ENCODE data around the gene MAN2A2. TPM values are rescaled to one million over a fixed set of nuclear protein-coding genes. Genes with fewer than 3 reads are reported as not detected.
A peak's percentile ranks its signal among the peaks of the same experiment; 100 is the strongest.

The MAN2A2 gene
- total and polyA plus RNA-seq, 9 of the 15 experiments (the other 6 are each of a cell fraction or from before 2014, with no cell fraction given): 7.3 to 151 (median 43.4) TPM

DNA sequence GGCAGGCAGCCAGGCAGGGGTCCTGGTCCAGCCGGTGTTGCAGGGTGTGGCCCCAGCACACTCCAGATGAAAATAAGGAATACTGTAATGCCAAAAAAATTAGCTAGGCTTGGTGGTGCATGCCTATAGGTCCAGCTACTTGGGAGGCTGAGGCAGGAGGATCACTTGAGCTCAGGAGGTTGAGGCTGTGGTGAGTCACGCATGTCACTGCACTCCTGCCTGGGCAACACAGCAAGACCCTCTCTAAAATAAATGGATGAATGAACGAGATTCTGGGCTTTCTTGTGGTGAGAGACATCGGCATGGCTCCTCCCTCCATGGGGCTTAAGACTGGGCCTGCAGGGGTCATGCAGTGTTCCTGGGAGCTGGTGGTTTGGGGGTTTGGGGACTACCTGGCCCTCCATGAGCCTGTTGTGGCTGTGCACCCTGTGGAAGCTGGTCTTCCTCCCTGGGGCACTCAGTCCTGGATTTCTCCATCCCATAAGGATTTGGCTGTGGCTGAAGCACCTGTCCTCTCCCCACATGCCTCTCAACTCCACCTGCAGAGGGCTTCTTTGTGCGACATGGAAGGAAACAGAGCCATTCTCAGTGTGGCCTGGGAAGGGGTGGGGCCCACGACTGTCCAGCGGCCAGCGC lies 44.0 kb downstream of the MAN2A2 start (continued):
- no peak for TF ChIP-seq EWSR1 (IDR thresholded peaks at IDR 0.05; ENCODE audit: borderline replicate concordance, low read depth, partially characterized antibody)
- TF ChIP-seq CHD1 (IDR thresholded peaks at IDR 0.05; ENCODE audit: low read length): no peak
- TF ChIP-seq, protein P1, sequence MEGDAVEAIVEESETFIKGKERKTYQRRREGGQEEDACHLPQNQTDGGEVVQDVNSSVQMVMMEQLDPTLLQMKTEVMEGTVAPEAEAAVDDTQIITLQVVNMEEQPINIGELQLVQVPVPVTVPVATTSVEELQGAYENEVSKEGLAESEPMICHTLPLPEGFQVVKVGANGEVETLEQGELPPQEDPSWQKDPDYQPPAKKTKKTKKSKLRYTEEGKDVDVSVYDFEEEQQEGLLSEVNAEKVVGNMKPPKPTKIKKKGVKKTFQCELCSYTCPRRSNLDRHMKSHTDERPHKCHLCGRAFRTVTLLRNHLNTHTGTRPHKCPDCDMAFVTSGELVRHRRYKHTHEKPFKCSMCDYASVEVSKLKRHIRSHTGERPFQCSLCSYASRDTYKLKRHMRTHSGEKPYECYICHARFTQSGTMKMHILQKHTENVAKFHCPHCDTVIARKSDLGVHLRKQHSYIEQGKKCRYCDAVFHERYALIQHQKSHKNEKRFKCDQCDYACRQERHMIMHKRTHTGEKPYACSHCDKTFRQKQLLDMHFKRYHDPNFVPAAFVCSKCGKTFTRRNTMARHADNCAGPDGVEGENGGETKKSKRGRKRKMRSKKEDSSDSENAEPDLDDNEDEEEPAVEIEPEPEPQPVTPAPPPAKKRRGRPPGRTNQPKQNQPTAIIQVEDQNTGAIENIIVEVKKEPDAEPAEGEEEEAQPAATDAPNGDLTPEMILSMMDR (IDR thresholded peaks at IDR 0.05 in 2 of 3, conservative IDR thresholded peaks at IDR 0.05 in 1 of 3; ENCODE audit: insufficient read depth in 2 of 3, low read depth in 1 of 3, low read length in 3 of 3): peak in 2 of 3 experiments; percentile 1 to 33; a peak in 2 of 6 replicates
- no peak for TF ChIP-seq ARID3B (CRISPR knock-in tag; IDR thresholded peaks at IDR 0.05; ENCODE audit: borderline replicate concordance)
- TF ChIP-seq E2F5 (CRISPR knock-in tag; IDR thresholded peaks at IDR 0.05): no peak
- TF ChIP-seq ZNF398 (CRISPR knock-in tag; IDR thresholded peaks at IDR 0.05): no peak
- TF ChIP-seq LARP7 (IDR thresholded peaks at IDR 0.05): no peak
- TF ChIP-seq HDGF (IDR thresholded peaks at IDR 0.05): no peak
- peak; percentile 43 for TF ChIP-seq L3MBTL2 (IDR thresholded peaks at IDR 0.05)
- no peak for TF ChIP-seq ZNF232 (CRISPR knock-in tag; IDR thresholded peaks at IDR 0.05)
- no peak for TF ChIP-seq ZBTB34 (CRISPR knock-in tag; IDR thresholded peaks at IDR 0.05)
- no peak for TF ChIP-seq HDAC3 (IDR thresholded peaks at IDR 0.05; ENCODE audit: borderline replicate concordance, partially characterized antibody)
- no peak for TF ChIP-seq EP400 (IDR thresholded peaks at IDR 0.05)
- no peak for TF ChIP-seq GTF2A2 (tag; IDR thresholded peaks at IDR 0.05)
- TF ChIP-seq JUNB (CRISPR knock-in tag; conservative IDR thresholded peaks at IDR 0.05): no peak
- no peak for TF ChIP-seq NCOA1 (IDR thresholded peaks at IDR 0.05; ENCODE audit: low read depth)
- peak; percentile 56 to 62 for TF ChIP-seq NRF1 (conservative IDR thresholded peaks at IDR 0.05 in 1 of 2, IDR thresholded peaks at IDR 0.05 in 1 of 2)
- TF ChIP-seq JUND (IDR thresholded peaks at IDR 0.05; ENCODE audit: borderline replicate concordance, low read depth, low read length): 0 out of 2 replicates have a peak, but pooled peaks have one; percentile 6
- TF ChIP-seq JUND (tag; IDR thresholded peaks at IDR 0.05; ENCODE audit: borderline replicate concordance, low read depth, low read length): no peak
- TF ChIP-seq ZNF184 (CRISPR knock-in tag; IDR thresholded peaks at IDR 0.05): no peak
- no peak for TF ChIP-seq CEBPB (tag; IDR thresholded peaks at IDR 0.05)
- TF ChIP-seq ETS2 (tag; IDR thresholded peaks at IDR 0.05; ENCODE audit: borderline replicate concordance, poor library complexity, severe bottlenecking): no peak
